HepG2 (cell line): ENCODE data around the gene TSC22D4. TPM values are rescaled to one million over a fixed set of nuclear protein-coding genes. Genes with fewer than 3 reads are reported as not detected.
A peak's percentile ranks its signal among the peaks of the same experiment; 100 is the strongest.

ENCODE experiments used
- BHLHE40 ChIP-seq: IDR thresholded peaks from 2 replicates; pipeline ENCODE4 v1.6.1; 2011; ENCODE audit warnings: low read length, improper control_type of control experiment
- CHD2 ChIP-seq: IDR thresholded peaks from 2 replicates; pipeline ENCODE4 v1.6.1; 2011; ENCODE audit warnings: low read depth, low read length, improper control_type of control experiment
- KDM2A ChIP-seq: sonication (generic); formaldehyde crosslinking; IDR thresholded peaks from 2 replicates; pipeline ENCODE4 v1.4.0; 2020; ENCODE audit warnings: low read depth, missing genetic modification reagents, borderline replicate concordance
- MED1 ChIP-seq: sonication (generic); formaldehyde crosslinking; IDR thresholded peaks from 2 replicates; pipeline ENCODE4 v1.4.0; 2020; ENCODE audit warnings: missing genetic modification reagents
- MYC ChIP-seq: sonication (generic); formaldehyde crosslinking; IDR thresholded peaks from 2 replicates; pipeline ENCODE4 v1.9.0; 2021; ENCODE audit warnings: missing genetic modification reagents, borderline replicate concordance
- NR2F1 ChIP-seq, 2 experiments: fragments of 450-650 bp in 1 of 2; formaldehyde crosslinking in 1 of 2; IDR thresholded peaks; 2 replicates each; pipeline versions ENCODE4 v1.5.0 to v1.6.1; 2016 to 2020; ENCODE audit warnings: mild to moderate bottlenecking in 1 of 2, missing compliant biosample characterization in 1 of 2, missing genetic modification reagents in 1 of 2, moderate library complexity in 1 of 2
- SIX1 ChIP-seq: sonication (generic); formaldehyde crosslinking; IDR thresholded peaks from 2 replicates; pipeline ENCODE4 v1.4.0; 2020; ENCODE audit warnings: missing genetic modification reagents, borderline replicate concordance
- ZNF44 ChIP-seq: sonication (generic); formaldehyde crosslinking; IDR thresholded peaks from 2 replicates; pipeline ENCODE4 v1.5.1; 2020; ENCODE audit warnings: mild to moderate bottlenecking, missing genetic modification reagents
- ZNF629 ChIP-seq: sonication (generic); formaldehyde crosslinking; conservative IDR thresholded peaks from 2 replicates; pipeline ENCODE4 v1.5.0; 2020; ENCODE audit warnings: missing genetic modification reagents
- ZNF775 ChIP-seq: sonication (generic); formaldehyde crosslinking; IDR thresholded peaks from 2 replicates; pipeline ENCODE4 v1.4.0; 2020; ENCODE audit warnings: missing genetic modification reagents, mild to moderate bottlenecking, moderate library complexity, borderline replicate concordance
- polyA plus RNA-seq, 8 experiments: library from polyadenylated mRNA; depleted of rRNA in 3 of 8; stranded (reverse) in 7 of 8; unstranded in 1 of 8; fragments of >200 nt; fragmentation: Illumina TruSeq in 4 of 8; extraction: Trizol in 4 of 8; gene quantifications; 2 replicates each; pipeline versions ENCODE4 v1.2.1 to v1.2.3, GENCODE V29; 2011 to 2016; ENCODE audit warnings: low read depth in 4 of 8, missing spikeins in 1 of 8, mixed read lengths in 1 of 8; ENCODE audit not compliant: insufficient read depth in 1 of 8
- total RNA-seq, 5 experiments: library from RNA; depleted of rRNA; stranded (reverse); fragments of >200 nt; fragmentation: Illumina TruSeq; extraction: Trizol; gene quantifications; 2 replicates each; pipeline ENCODE4 v1.2.3, GENCODE V29; 2016; ENCODE audit warnings: low read depth in 1 of 5
- TF ChIP-seq, protein P1 (sequence below): sonication (generic); formaldehyde crosslinking; IDR thresholded peaks from 2 replicates; pipeline ENCODE4 v1.5.1; 2020; ENCODE audit warnings: mild to moderate bottlenecking, missing genetic modification reagents, borderline replicate concordance
- TF ChIP-seq, protein P2 (sequence below): sonication (generic); formaldehyde crosslinking; IDR thresholded peaks from 2 replicates; pipeline ENCODE4 v1.5.1; 2020; ENCODE audit warnings: missing genetic modification reagents, mild to moderate bottlenecking, borderline replicate concordance
- TF ChIP-seq, protein P3 (sequence below): sonication (generic); formaldehyde crosslinking; IDR thresholded peaks from 2 replicates; pipeline ENCODE4 v1.4.0; 2020; ENCODE audit warnings: missing genetic modification reagents, borderline replicate concordance

TSC22D4 gene
- total and polyA plus RNA-seq, 2 of the 13 experiments (the other 11 are each of a cell fraction or from before 2014, with no cell fraction given) = 7.7 to 8.7 TPM

DNA sequence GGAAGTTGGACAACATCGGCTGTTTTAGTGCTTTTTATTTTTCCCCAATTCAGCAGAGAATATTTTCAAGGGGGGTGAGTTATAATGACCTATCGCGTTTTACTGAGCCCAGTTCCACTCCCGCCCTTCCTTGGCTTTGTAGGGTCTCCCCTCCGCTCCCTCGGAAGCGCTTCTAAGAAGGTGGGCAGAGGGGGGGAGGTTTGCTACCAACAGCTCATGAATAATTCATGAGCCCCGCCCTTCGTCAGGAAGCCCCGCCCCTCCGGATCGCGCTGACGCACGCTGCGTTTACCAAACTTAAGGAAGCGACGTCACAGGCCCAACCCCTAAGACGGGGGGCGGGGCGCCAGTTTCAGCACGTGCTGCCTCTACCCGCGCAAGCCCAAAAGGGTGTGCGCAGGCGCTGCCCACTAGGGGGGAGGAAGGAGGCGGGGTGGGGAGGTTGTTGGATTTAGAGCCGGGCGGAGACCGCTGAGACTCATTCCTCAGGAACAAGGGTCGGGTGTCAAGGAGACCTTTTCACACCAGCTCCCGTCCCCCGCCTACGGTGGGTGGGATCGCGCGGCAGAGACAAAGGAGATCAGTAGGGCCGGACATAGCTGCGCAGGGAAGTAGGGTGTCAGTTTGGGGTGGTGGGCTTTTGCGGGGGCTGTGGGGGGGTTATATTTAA is 49.9 kb downstream of the TSC22D4 start (continued):
- TF ChIP-seq, protein P1, sequence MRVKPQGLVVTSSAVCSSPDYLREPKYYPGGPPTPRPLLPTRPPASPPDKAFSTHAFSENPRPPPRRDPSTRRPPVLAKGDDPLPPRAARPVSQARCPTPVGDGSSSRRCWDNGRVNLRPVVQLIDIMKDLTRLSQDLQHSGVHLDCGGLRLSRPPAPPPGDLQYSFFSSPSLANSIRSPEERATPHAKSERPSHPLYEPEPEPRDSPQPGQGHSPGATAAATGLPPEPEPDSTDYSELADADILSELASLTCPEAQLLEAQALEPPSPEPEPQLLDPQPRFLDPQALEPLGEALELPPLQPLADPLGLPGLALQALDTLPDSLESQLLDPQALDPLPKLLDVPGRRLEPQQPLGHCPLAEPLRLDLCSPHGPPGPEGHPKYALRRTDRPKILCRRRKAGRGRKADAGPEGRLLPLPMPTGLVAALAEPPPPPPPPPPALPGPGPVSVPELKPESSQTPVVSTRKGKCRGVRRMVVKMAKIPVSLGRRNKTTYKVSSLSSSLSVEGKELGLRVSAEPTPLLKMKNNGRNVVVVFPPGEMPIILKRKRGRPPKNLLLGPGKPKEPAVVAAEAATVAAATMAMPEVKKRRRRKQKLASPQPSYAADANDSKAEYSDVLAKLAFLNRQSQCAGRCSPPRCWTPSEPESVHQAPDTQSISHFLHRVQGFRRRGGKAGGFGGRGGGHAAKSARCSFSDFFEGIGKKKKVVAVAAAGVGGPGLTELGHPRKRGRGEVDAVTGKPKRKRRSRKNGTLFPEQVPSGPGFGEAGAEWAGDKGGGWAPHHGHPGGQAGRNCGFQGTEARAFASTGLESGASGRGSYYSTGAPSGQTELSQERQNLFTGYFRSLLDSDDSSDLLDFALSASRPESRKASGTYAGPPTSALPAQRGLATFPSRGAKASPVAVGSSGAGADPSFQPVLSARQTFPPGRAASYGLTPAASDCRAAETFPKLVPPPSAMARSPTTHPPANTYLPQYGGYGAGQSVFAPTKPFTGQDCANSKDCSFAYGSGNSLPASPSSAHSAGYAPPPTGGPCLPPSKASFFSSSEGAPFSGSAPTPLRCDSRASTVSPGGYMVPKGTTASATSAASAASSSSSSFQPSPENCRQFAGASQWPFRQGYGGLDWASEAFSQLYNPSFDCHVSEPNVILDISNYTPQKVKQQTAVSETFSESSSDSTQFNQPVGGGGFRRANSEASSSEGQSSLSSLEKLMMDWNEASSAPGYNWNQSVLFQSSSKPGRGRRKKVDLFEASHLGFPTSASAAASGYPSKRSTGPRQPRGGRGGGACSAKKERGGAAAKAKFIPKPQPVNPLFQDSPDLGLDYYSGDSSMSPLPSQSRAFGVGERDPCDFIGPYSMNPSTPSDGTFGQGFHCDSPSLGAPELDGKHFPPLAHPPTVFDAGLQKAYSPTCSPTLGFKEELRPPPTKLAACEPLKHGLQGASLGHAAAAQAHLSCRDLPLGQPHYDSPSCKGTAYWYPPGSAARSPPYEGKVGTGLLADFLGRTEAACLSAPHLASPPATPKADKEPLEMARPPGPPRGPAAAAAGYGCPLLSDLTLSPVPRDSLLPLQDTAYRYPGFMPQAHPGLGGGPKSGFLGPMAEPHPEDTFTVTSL (CRISPR knock-in tag) = no peak
- TF ChIP-seq MYC (peak; percentile 88), SIX1 (peak; percentile 67; the same call in 1 of the 2 replicates), BHLHE40 (peak; percentile 100), ZNF44 (CRISPR knock-in tag) (peak; percentile 62; the same call in 1 of the 2 replicates), KDM2A (CRISPR knock-in tag) (peak; percentile 70; the same call in 1 of the 2 replicates), ZNF775 (0 out of 2 replicates have a peak, but pooled peaks have one; percentile 45), ZNF629 (CRISPR knock-in tag) (no peak), CHD2 (no peak), NR2F1 (CRISPR knock-in tag; IDR thresholded peaks at IDR 0.05) (no peak), MED1 (CRISPR knock-in tag) (no peak)
- TF ChIP-seq, protein P2, sequence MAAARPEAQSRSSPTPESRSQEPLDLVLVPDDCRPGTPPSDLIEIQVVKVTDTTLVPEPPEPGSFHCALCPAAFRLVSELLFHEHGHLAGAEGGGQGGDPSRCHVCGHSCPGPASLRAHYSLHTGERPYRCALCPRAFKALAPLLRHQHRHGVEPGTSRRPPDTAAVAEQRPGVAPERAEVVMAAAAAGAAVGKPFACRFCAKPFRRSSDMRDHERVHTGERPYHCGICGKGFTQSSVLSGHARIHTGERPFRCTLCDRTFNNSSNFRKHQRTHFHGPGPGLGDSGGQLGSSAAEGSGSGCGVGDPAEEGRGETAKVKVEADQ (CRISPR knock-in tag) = no peak
- TF ChIP-seq, protein P3, sequence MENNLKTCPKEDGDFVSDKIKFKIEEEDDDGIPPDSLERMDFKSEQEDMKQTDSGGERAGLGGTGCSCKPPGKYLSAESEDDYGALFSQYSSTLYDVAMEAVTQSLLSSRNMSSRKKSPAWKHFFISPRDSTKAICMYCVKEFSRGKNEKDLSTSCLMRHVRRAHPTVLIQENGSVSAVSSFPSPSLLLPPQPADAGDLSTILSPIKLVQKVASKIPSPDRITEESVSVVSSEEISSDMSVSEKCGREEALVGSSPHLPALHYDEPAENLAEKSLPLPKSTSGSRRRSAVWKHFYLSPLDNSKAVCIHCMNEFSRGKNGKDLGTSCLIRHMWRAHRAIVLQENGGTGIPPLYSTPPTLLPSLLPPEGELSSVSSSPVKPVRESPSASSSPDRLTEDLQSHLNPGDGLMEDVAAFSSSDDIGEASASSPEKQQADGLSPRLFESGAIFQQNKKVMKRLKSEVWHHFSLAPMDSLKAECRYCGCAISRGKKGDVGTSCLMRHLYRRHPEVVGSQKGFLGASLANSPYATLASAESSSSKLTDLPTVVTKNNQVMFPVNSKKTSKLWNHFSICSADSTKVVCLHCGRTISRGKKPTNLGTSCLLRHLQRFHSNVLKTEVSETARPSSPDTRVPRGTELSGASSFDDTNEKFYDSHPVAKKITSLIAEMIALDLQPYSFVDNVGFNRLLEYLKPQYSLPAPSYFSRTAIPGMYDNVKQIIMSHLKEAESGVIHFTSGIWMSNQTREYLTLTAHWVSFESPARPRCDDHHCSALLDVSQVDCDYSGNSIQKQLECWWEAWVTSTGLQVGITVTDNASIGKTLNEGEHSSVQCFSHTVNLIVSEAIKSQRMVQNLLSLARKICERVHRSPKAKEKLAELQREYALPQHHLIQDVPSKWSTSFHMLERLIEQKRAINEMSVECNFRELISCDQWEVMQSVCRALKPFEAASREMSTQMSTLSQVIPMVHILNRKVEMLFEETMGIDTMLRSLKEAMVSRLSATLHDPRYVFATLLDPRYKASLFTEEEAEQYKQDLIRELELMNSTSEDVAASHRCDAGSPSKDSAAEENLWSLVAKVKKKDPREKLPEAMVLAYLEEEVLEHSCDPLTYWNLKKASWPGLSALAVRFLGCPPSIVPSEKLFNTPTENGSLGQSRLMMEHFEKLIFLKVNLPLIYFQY (CRISPR knock-in tag) = 0 out of 2 replicates have a peak, but pooled peaks have one; percentile 6
